Stimulated activated CD8-positive, alpha-beta memory T cell treated with anti-CD3 and anti-CD28 coated beads, Interleukin-7, amount 100 ng/mL, for 1 hour (primary cell): ENCODE results near the gene SPACA6.
"Not testable (repeated sequence)": the region's sequence is repeated elsewhere in the genome, so short reads cannot be mapped to it uniquely, and the experiment has no call there.

Source experiments
- DNase-seq, 2 donors: peaks; one replicate each; pipeline ENCODE4 v3.0.0-alpha.2; 2020; ENCODE audit warnings: low read depth in 2 of 2

Gene SPACA6

DNA sequence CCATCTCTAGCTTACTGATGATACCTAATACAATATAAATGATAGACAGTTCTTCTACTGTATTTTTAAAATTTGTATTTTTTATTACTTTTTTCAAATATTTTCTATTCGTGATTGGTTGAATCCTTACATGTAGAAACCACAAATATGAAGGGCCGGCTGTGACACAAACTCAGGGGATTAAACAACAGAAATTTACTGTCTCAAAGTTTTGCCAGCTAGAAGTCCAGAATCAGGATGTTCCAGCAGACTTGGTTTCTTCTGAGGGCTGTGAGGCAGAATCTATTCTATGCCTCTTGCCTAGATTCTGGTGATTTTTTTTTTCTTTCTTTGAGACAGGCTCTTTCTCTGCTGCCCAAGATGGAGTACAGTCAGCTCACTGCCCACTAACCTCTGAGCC lies 44.8 kb downstream of the SPACA6 start:
- DNase-seq = no peak

DNA sequence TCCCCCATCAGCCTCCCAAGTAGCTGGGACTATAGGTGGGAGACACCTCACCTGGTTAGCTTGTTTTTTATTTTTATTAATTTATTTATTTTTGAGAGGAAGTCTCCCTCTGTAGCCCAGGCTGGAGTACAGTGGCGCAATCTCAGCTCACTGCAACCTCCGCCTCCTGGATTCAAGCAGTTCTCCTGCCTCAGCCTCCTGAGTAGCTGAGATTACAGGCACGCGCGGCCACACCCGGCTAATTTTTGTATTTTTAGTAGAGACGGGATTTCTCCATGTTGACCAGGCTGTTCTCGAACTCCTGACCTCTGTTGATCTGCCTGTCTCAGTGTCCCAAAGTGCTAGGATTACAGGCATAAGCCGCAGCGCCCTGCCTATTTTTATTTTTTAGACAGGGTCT lies 45.4 kb downstream of the SPACA6 start:
- DNase-seq = not testable (repeated sequence)

DNA sequence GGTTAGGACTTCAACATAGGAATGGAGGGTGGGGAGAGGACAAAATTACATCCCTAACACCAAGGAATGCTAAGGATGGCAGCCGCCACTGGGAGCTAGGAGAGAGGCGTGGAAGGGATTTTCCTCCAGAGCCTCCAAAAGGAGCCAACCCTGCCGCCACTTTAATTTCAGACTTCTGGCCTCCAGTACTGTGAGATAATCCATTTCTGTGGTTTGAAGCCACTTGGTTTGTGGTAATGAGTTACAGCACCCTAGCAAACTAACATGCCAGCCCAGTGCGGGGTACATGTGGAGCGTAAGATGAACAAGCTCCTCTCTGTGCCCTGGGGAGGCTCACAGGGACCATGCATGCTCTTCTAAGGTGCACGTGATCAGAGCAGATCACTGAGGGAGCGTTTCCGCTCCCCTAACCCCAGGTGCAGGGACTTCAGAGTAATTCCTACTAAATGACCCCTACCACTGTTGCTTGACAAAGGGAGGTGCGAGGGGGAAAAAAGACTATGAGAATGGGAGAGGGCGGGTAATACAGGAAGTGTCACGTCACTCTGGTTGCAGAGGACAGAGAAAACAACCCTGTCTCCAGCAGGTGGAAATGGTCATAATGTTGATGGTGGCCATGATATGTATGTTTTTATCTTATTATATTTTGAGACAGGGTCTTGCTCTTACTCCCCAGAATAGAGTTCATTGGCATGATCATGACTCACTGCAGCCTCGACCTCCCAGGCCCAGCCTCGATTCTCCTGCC lies 46.5 kb downstream of the SPACA6 start:
- DNase-seq = no peak

DNA sequence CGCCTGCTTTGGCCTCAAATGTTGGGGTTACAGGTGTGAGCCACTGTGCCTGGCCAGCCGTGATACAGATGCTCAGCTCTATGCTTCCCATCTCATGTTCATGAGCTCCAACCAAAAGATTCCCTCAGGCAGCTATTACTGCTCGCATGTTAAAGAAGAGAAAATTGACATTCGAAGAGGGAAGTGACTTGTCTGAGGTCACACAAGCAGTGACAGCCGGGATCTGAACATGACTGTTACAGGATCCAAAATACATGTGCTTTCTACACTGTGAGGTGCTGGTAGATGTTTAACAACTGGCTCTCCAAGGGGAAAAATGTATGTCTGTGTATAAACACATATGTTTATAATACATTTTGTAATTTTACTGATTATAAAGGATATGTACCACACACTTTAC lies 47.2 kb downstream of the SPACA6 start:
- no peak for DNase-seq

DNA sequence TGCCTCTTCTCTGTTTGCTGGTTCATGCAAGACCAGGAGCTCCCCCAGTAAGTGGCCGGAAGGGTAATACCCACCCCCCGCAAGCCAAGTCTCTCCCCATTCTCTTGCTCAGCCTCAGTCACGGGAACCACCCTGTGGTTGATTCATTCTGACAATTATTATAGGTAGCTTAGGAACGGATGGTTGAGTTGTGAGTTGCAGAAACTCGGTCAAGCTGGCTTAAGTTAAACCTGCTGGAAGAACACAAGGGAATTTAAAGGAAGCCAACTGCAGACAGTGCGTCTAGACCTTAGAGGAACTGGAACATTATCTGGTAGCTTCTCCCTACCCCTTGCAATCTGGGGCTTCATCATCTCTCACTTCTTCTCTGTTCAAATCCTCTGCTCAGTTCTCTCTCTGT lies 49.7 kb downstream of the SPACA6 start:
- no peak for DNase-seq

DNA sequence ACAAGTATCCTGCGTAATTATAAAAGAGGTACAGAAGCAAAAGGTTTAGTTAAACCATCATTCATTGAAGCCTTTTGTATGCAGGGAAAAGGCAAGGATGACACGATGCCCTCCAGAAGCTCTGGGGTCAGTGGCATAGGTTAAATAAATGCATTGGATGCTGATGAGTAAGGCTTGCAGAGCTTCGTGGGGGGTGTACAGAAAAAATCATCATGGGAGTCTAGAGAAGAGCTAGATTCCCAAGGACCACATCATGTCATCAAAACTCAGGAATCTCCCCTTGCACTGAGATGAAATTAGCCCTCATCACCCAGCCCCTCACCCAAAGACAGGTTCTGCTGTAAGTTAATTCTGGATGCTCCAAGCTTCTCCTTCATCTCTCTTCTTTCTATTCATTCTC lies 50.3 kb downstream of the SPACA6 start:
- no peak for DNase-seq

DNA sequence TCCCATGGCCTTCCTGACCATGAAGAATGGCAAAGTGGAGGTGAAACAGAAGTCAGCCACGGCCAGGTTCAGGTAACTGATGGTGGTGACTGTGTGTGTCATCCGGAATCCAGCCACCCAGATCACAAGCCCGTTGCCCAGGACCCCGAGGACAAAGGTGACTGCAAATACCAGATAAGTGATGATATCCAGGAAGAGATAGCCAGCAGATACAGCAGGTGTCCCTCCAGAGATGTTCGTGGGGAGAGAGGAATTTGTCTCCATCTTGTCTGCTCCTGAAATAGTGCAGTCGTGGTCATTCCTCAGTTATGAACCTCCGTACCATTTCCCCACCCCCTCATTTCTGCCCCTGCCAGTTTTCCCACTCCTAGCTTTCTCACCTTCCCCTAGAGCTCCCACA lies 53.6 kb downstream of the SPACA6 start:
- no peak for DNase-seq

DNA sequence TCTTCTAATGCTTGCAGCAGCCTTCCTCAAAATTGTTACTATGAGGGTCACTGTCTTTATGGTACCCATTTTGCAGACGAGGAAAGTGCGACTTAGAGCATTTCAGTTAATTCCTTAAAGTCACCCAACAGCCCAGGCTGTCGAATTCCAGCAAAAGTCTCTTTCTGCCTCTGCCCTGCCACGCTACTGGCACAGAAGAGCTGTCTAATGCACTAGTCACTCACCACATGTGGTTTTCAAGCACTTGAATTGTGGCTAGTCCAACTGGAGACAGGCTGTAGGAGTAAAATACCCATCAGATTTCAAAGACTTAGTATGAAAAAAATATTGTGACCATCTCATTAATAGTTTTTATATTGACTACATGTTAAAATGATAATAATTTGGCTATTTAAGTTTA lies 56.8 kb downstream of the SPACA6 start:
- no peak for DNase-seq

DNA sequence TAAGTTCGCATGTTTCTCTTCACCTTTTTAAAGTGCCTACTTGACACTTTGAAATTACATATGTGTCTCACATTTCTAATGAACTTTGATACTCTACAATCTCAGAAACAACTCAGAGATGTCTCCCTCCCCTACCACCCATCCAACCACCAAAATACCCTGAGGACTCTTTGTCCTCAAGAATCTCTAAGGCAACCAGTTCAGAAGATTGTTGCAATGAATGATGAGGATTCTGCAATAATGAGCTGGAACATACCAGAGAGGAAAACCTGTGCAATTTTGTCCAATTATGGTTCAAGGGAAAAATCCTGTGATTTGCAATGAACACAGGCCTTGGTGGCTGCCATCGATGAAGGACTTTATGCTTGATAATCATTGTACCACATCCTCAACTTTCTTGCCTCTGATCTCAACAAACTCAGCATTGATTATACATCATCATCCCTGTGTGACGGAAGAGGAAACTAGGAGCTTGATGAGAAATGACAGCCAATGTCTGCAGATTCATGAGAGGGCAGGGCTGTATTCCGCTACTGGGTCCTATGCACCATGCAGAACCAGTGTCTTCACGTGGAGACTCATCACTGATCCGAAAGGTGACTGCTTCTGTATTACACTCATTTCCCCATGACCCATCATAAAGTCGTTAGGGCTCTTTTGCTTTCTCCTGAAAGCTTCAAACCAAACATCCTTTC lies 57.4 kb downstream of the SPACA6 start:
- DNase-seq = no peak

DNA sequence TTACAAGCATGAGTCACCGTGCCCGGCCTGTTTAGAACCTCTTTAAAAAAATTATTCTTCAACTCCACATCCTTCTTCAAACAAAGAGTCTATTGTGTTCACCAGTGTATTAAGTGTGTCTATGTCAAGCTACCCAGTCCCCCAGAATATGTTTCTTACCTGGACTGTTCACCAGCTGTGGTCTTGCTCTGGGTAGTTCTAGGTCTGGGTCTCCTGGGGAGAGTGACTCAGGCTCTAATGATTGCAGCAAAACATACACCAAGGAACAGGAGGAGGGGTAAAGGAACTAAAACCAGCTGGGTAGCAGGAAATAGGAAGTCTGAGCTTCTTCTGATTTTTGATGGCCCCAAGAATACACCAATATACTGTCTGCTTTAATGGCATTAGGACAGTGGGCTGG lies 58.5 kb downstream of the SPACA6 start, which contains the start of gene FPR1:
FPR1 (minus strand) TSS at position 224 of the 400 bp plus-strand sequence. CDS start 4,884 bp downstream, outside the sequence.
- DNase-seq = no peak

DNA sequence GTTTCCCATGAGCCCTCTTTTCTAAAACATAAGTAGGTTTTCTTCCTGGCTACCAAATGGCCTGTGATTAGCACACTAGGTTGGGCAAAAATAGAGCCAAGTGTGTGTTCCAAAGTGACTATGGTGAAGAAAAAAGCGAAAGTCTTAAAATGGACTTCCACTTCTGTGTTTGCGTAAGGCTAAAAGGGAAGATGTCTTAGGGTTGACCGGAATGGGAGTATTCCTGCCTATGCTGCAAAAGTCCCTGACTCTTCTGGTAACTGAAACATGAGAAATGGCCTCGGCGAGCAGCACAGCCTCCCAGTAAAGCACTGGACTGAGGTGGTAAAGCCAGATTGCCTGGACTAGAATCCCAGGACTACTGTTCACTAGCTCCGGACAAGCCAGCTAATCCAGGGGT lies 61.0 kb downstream of the SPACA6 start:
- DNase-seq = no peak

DNA sequence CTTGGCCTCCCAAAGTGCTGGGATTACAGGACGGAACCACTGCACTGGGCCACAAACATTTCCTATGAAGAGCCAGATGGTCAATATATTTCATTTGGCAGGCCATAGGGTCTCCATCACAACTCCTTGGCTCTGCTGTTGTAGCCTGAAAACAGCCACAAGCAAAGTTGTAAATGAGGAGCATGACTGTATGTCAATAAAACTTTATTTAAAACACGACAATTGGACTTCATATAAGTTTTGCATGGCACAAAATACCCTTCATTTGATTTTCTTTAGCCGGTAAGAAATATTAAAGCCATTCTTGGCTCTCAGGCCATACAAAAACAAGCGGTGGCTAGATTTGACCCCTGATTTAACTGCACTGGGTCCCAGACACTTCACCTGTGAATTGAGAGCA lies 61.6 kb downstream of the SPACA6 start:
- DNase-seq = no peak
